Smooth muscle cell (in vitro differentiated cells): Measurements from ENCODE around the gene SAMD11. TPM values are rescaled to one million over a fixed set of nuclear protein-coding genes. Genes with fewer than 3 reads are reported as not detected.

Source experiments
- DNase-seq: peaks from one replicate; lab custom pipeline; 2025; ENCODE audit not compliant: unreplicated experiment; lab: John Stamatoyannopoulos, UW
- H2AFZ ChIP-seq: fragments of 200-600 bp; sonication (generic); 2 replicates; pipeline ENCODE4 v1.6.0; 2016; ENCODE audit warnings: antibody characterized with exemption, low read depth, mild to moderate bottlenecking
- H3F3A ChIP-seq: fragments of 200-600 bp; sonication (generic); 2 replicates; pipeline ENCODE4 v1.6.0; 2017; ENCODE audit warnings: antibody characterized with exemption, low read depth
- H3K27ac ChIP-seq: fragments of 200-600 bp; sonication (generic); 2 replicates; pipeline ENCODE4 v1.5.1; 2016; ENCODE audit warnings: low read depth, mild to moderate bottlenecking
- H3K27me3 ChIP-seq: fragments of 200-600 bp; sonication (generic); 2 replicates; pipeline ENCODE4 v1.6.1; 2016; ENCODE audit warnings: low read depth, mild to moderate bottlenecking
- H3K36me3 ChIP-seq: fragments of 200-600 bp; sonication (generic); 2 replicates; pipeline ENCODE4 v1.5.1; 2016; ENCODE audit warnings: low read depth
- H3K4me1 ChIP-seq: fragments of 200-600 bp; sonication (generic); 2 replicates; pipeline ENCODE4 v1.5.1; 2016; ENCODE audit warnings: low read depth
- H3K4me2 ChIP-seq: fragments of 200-600 bp; sonication (generic); 2 replicates; pipeline ENCODE4 v1.6.0; 2016; ENCODE audit warnings: mild to moderate bottlenecking
- H3K4me3 ChIP-seq: fragments of 200-600 bp; sonication (generic); 2 replicates; pipeline ENCODE4 v1.5.1; 2016; ENCODE audit warnings: mild to moderate bottlenecking
- H3K79me2 ChIP-seq: fragments of 200-600 bp; sonication (generic); 2 replicates; pipeline ENCODE4 v1.6.0; 2016; ENCODE audit warnings: low read depth, mild to moderate bottlenecking
- H3K9ac ChIP-seq: fragments of 200-600 bp; sonication (generic); 2 replicates; pipeline ENCODE4 v1.6.0; 2016; ENCODE audit warnings: low read depth
- H3K9me3 ChIP-seq: fragments of 200-600 bp; sonication (generic); replicated peaks from 2 replicates; pipeline ENCODE4 v1.5.1; 2016; ENCODE audit warnings: low read depth
- H4K20me1 ChIP-seq: fragments of 200-600 bp; sonication (generic); 2 replicates; pipeline ENCODE4 v1.6.0; 2016; ENCODE audit warnings: low read depth
- CTCF ChIP-seq: fragments of 200-600 bp; sonication (generic); IDR thresholded peaks from 2 replicates; pipeline ENCODE4 v1.5.1; 2017; ENCODE audit warnings: borderline replicate concordance, mild to moderate bottlenecking, antibody characterized with exemption; ENCODE audit not compliant: insufficient read depth, poor library complexity, severe bottlenecking
- WGBS: methylation state at CpG from one replicate; pipeline ENCODE4 v1.1.7; 2016; ENCODE audit warnings: low lambda C conversion rate; 5-methylcytosine and 5-hydroxymethylcytosine counted together
- polyA plus RNA-seq: library from polyadenylated mRNA; unstranded; fragments of >200 nt; fragmentation: Nextera tagmentation; extraction: Ambion mirVana; gene quantifications from 2 replicates; pipeline ENCODE4 v1.2.1, GENCODE V29; 2016
- total RNA-seq: library from RNA; depleted of rRNA; stranded (reverse); fragments of >200 nt; gene quantifications from 2 replicates; pipeline ENCODE4 v1.2.3, GENCODE V29; 2014

The SAMD11 gene
- total and polyA plus RNA-seq, 2 experiments from 2014 or later = 18.0 to 21.1 TPM

GRCh38 chr1:978835-979743 is 55.4 kb downstream of the SAMD11 start:
- H3K4me3 ChIP-seq = no peak overlapping the region
- peaks cover 8% of the 10 kb centered on the region for H3K27me3 ChIP-seq
- WGBS = 90% methylated on average over 60 of the region's 60 CpGs
- no peaks in the 10 kb centered on the region for H4K20me1 ChIP-seq
- H3K9ac ChIP-seq = no peak overlapping the region
- H3K4me2 ChIP-seq = no peak overlapping the region
- no peaks in the 10 kb centered on the region for H3K36me3 ChIP-seq
- no peaks in the 10 kb centered on the region for H3F3A ChIP-seq
- H3K79me2 ChIP-seq = no peaks in the 10 kb centered on the region
- H3K4me1 ChIP-seq = no peaks in the 10 kb centered on the region
- no peak for TF ChIP-seq CTCF
- no peaks in the 10 kb centered on the region for H3K9me3 ChIP-seq
- H2AFZ ChIP-seq = no peak overlapping the region
- no peak for DNase-seq
- H3K27ac ChIP-seq = no peak overlapping the region

- H3K4me3 ChIP-seq = no peak overlapping the region
- no peaks in the 10 kb centered on the region for H3K4me1 ChIP-seq
- H2AFZ ChIP-seq = no peak overlapping the region
- H3K27me3 ChIP-seq = peaks cover 8% of the 10 kb centered on the region
- H3K79me2 ChIP-seq = no peaks in the 10 kb centered on the region
- DNase-seq = no peak
- no peaks in the 10 kb centered on the region for H4K20me1 ChIP-seq
- no peaks in the 10 kb centered on the region for H3F3A ChIP-seq
- WGBS = 97% methylated on average over 9 of the region's 9 CpGs
- H3K9ac ChIP-seq = no peak overlapping the region
- TF ChIP-seq CTCF = no peak
- H3K36me3 ChIP-seq = no peaks in the 10 kb centered on the region
- H3K4me2 ChIP-seq = no peak overlapping the region
- H3K27ac ChIP-seq = no peak overlapping the region
- H3K9me3 ChIP-seq = no peaks in the 10 kb centered on the region
These were observed 56.0 kb downstream of the SAMD11 start for GRCh38 chr1:979744-980072.

- no peaks in the 10 kb centered on the region for H3K36me3 ChIP-seq
- no peak overlapping the region for H3K27ac ChIP-seq
- no peak overlapping the region for H2AFZ ChIP-seq
- no peaks in the 10 kb centered on the region for H3F3A ChIP-seq
- DNase-seq = no peak
- WGBS = 89% methylated on average over 13 of the region's 13 CpGs
- no peak overlapping the region for H3K4me3 ChIP-seq
- no peak overlapping the region for H3K9ac ChIP-seq
- H3K79me2 ChIP-seq = no peaks in the 10 kb centered on the region
- no peaks in the 10 kb centered on the region for H3K9me3 ChIP-seq
- no peak for TF ChIP-seq CTCF
- H3K4me2 ChIP-seq = no peak overlapping the region
- no peaks in the 10 kb centered on the region for H3K4me1 ChIP-seq
- H4K20me1 ChIP-seq = no peaks in the 10 kb centered on the region
- H3K27me3 ChIP-seq = peaks cover 9% of the 10 kb centered on the region
These were observed 56.4 kb downstream of the SAMD11 start for GRCh38 chr1:980137-980571.
